GM12872 (cell line): ENCODE results near the gene ACLY.

Experiments
- TF ChIP-seq, protein P1 (sequence below): IDR thresholded peaks from 3 replicates; pipeline ENCODE4 v1.5.1; 2011; ENCODE audit warnings: low read depth, mild to moderate bottlenecking, low read length, moderate library complexity; ENCODE audit not compliant: insufficient read depth

Gene ACLY

DNA sequence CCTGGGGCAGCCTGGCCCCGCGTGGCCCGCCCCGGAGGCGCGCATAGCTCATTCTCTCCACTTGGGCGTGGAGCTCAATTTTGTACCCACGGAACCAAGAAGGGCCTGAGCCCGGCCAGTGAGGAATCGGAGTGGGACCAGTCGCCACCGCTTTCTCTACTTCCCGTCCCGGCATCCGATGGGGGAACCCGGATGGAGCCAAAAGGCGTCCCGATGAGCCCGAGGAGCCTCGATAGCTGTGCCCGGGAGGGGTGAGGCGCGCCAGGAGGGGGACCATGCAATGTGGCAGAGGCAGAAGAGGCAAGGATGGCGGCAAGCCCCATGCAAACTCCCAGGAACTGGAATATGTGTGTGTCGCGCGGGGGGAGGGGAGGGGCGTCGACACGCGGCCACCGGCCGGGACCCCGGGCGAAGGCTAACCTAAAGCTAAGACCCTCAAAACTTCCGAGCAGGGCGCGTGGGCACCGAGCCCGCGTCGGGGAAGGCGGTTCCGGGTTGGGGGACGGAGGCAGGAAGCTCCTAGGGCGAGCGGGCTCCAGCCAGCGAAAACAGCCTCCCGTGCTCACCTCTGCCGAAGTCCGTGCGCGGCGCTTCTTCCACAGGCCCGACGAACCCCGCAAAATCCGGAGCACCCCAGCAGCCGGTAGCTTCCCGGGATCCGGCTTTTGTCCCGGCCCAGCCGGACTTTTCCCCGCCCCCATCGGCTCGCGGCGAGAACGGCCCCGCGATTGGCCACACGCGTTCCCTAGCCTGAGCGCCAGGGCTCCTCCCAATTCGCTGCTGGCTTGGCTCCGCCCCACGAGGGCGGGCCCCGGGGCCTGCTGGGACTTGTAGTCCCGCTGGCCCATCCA, at the start of gene ACLY:
ACLY (minus strand) TSS at position 638 of the 851 bp plus-strand sequence. CDS start 5,078 bp downstream, outside the sequence.
- TF ChIP-seq, protein P1, sequence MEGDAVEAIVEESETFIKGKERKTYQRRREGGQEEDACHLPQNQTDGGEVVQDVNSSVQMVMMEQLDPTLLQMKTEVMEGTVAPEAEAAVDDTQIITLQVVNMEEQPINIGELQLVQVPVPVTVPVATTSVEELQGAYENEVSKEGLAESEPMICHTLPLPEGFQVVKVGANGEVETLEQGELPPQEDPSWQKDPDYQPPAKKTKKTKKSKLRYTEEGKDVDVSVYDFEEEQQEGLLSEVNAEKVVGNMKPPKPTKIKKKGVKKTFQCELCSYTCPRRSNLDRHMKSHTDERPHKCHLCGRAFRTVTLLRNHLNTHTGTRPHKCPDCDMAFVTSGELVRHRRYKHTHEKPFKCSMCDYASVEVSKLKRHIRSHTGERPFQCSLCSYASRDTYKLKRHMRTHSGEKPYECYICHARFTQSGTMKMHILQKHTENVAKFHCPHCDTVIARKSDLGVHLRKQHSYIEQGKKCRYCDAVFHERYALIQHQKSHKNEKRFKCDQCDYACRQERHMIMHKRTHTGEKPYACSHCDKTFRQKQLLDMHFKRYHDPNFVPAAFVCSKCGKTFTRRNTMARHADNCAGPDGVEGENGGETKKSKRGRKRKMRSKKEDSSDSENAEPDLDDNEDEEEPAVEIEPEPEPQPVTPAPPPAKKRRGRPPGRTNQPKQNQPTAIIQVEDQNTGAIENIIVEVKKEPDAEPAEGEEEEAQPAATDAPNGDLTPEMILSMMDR = no peak

DNA sequence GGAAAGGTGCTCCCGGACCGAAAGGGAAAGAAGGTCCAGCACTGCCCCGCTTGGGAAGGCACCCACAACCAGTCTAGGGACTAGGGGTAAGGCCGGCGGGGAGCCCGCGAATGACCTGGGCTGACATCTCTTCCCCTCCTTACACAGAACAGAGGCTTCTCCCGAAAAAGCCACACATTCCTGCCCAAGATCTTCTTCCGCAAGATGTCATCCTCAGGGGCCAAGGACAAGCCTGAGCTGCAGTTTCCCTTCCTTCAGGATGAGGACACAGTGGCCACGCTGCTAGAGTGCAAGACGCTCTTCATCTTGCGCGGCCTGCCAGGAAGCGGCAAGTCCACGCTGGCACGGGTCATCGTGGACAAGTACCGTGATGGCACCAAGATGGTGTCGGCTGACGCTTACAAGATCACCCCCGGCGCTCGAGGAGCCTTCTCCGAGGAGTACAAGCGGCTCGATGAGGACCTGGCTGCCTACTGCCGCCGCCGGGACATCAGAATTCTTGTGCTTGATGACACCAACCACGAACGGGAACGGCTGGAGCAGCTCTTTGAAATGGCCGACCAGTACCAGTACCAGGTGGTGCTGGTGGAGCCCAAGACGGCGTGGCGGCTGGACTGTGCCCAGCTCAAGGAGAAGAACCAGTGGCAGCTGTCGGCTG, 49.3 kb upstream of the ACLY start:
- TF ChIP-seq, protein P1 = no peak

GRCh38 chr17:41967141-41967920, 48.6 kb upstream of the ACLY start:
- TF ChIP-seq, protein P1 = no peak

- TF ChIP-seq, protein P1 = no peak
Measured at GRCh38 chr17:41966463-41967140, 47.9 kb upstream of the ACLY start, which contains the start of gene CNP. TSS of gene CNP (plus strand) at chr17:41966795. CDS start at chr17:41966885, 90 bp downstream.

GRCh38 chr17:41965694-41966462, 47.1 kb upstream of the ACLY start:
- TF ChIP-seq, protein P1 = no peak

DNA sequence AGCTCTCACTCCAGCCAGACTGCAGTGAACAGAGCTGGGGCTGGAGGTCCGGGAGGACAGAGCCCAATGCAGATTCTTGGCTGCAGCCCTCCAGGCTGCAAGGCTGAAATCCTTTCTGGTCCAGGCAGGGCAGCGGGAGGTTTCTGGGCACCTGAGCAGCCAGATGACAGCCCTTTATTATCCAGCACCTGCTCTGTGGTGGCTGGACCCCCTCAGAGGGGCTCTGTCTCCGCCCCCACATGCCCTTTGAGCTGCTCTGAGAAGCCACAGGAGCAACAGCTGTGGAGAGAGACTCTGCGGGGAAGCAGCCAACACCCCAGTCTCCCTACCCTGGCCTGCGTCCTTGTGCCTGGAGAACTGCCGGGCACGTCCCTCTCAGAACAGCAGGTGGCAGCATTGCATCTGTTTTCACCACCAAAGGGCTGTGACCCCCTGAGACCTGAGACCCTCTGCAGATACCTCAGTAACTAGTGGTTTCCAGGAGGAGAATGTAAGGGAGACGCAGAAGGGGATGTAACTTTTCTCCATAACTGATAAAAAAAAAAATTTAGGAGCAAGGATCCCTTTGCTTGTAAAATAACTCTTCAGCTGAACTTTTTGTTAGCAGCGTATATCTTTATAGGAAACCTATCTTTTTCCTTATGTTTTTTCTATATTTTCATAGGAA, 44.1 kb upstream of the ACLY start:
- TF ChIP-seq, protein P1 = peak; percentile 86
